KMS-11 (cell line): ENCODE measurements around the gene PEF1.

Experiments
- H2AFZ ChIP-seq: fragments of 200-600 bp; sonication (generic); 2 replicates; pipeline ENCODE4 v1.6.1; 2016; ENCODE audit warnings: antibody characterized with exemption, mixed run types, low read depth
- H3K27ac ChIP-seq: fragments of 200-600 bp; sonication (generic); 2 replicates; pipeline ENCODE4 v1.6.1; 2016; ENCODE audit warnings: mild to moderate bottlenecking, mixed run types
- H3K27me3 ChIP-seq: fragments of 200-600 bp; sonication (generic); 2 replicates; pipeline ENCODE4 v1.6.1; 2017; ENCODE audit warnings: mild to moderate bottlenecking, low read depth, mixed run types, moderate library complexity; ENCODE audit not compliant: insufficient read depth
- H3K36me3 ChIP-seq: fragments of 200-600 bp; sonication (generic); 2 replicates; pipeline ENCODE4 v1.6.1; 2017; ENCODE audit warnings: mild to moderate bottlenecking, mixed run types; ENCODE audit not compliant: insufficient read depth
- H3K4me1 ChIP-seq: fragments of 200-600 bp; sonication (generic); 2 replicates; pipeline ENCODE4 v1.6.1; 2016; ENCODE audit warnings: mild to moderate bottlenecking, low read depth, mixed run types; ENCODE audit not compliant: poor library complexity, severe bottlenecking
- H3K4me2 ChIP-seq: fragments of 200-600 bp; sonication (generic); 2 replicates; pipeline ENCODE4 v1.7.0; 2016; ENCODE audit warnings: mild to moderate bottlenecking, mixed run types
- H3K4me3 ChIP-seq: fragments of 200-600 bp; sonication (generic); IDR thresholded peaks from 2 replicates; pipeline ENCODE4 v1.6.1; 2017; ENCODE audit warnings: low read depth, low read length, mixed read lengths; ENCODE audit not compliant: insufficient read depth
- H3K79me2 ChIP-seq: fragments of 200-600 bp; sonication (generic); 2 replicates; pipeline ENCODE4 v1.6.1; 2016; ENCODE audit warnings: low read depth, mixed run types; ENCODE audit not compliant: insufficient read depth
- H3K9ac ChIP-seq: fragments of 200-600 bp; sonication (generic); 2 replicates; pipeline ENCODE4 v1.6.1; 2016; ENCODE audit warnings: mild to moderate bottlenecking, mixed run types
- H4K20me1 ChIP-seq: fragments of 200-600 bp; sonication (generic); 2 replicates; pipeline ENCODE4 v1.6.1; 2016; ENCODE audit warnings: mild to moderate bottlenecking, mixed run types; ENCODE audit not compliant: insufficient read depth
- CTCF ChIP-seq: fragments of 200-600 bp; sonication (generic); conservative IDR thresholded peaks from 2 replicates; pipeline ENCODE4 v1.6.1; 2017; ENCODE audit warnings: low read depth, mild to moderate bottlenecking, antibody characterized with exemption, low read length, moderate library complexity, mixed read lengths

PEF1 gene

GRCh38 chr1:31658721-31659120, 14.0 kb upstream of the PEF1 start:
- H2AFZ ChIP-seq: no peak overlapping the region
- H3K4me1 ChIP-seq: no peaks in the 10 kb centered on the region
- no peak overlapping the region for H3K4me3 ChIP-seq
- H3K9ac ChIP-seq: no peak overlapping the region
- peaks cover 7% of the 10 kb centered on the region; the same call in 1 of the 2 replicates for H3K27me3 ChIP-seq
- no peaks in the 10 kb centered on the region for H3K36me3 ChIP-seq
- H3K79me2 ChIP-seq: no peaks in the 10 kb centered on the region
- no peak overlapping the region for H3K27ac ChIP-seq
- no peak for TF ChIP-seq CTCF
- no peaks in the 10 kb centered on the region for H4K20me1 ChIP-seq
- no peak overlapping the region for H3K4me2 ChIP-seq

- Histone ChIP-seq H3K4me1 (no peaks in the 10 kb centered on the region), H3K27me3 (peaks cover 7% of the 10 kb centered on the region; the same call in 1 of the 2 replicates), H3K9ac (no peak overlapping the region), H3K79me2 (no peaks in the 10 kb centered on the region), H4K20me1 (no peaks in the 10 kb centered on the region), H3K4me2 (no peak overlapping the region), H3K36me3 (no peaks in the 10 kb centered on the region), H2AFZ (no peak overlapping the region), H3K4me3 (no peak overlapping the region), H3K27ac (no peak overlapping the region)
- TF ChIP-seq CTCF: no peak
These were observed 13.4 kb upstream of the PEF1 start for GRCh38 chr1:31657972-31658510.

GRCh38 chr1:31657020-31657804, 12.5 kb upstream of the PEF1 start:
- H2AFZ ChIP-seq: no peak overlapping the region
- peaks cover 4% of the 10 kb centered on the region; the same call in 1 of the 2 replicates for H3K27me3 ChIP-seq
- no peaks in the 10 kb centered on the region for H3K36me3 ChIP-seq
- no peaks in the 10 kb centered on the region for H4K20me1 ChIP-seq
- H3K4me2 ChIP-seq: no peak overlapping the region
- H3K4me1 ChIP-seq: no peaks in the 10 kb centered on the region
- no peak overlapping the region for H3K9ac ChIP-seq
- H3K79me2 ChIP-seq: no peaks in the 10 kb centered on the region
- H3K4me3 ChIP-seq: no peak overlapping the region
- no peak overlapping the region for H3K27ac ChIP-seq
- no peak for TF ChIP-seq CTCF

- no peak for TF ChIP-seq CTCF
- peaks cover 4% of the 10 kb centered on the region; the same call in 1 of the 2 replicates for H3K27me3 ChIP-seq
These were observed 11.1 kb upstream of the PEF1 start for GRCh38 chr1:31655756-31656155.

More at GRCh38 chr1:31655756-31656155, 11.1 kb upstream of the PEF1 start:
- Histone ChIP-seq H4K20me1 (no peaks in the 10 kb centered on the region), H3K4me2 (no peak overlapping the region), H3K36me3 (no peaks in the 10 kb centered on the region), H3K4me3 (no peak overlapping the region), H3K27ac (no peak overlapping the region), H2AFZ (no peak overlapping the region), H3K4me1 (no peaks in the 10 kb centered on the region), H3K9ac (no peak overlapping the region), H3K79me2 (no peaks in the 10 kb centered on the region)
